ENCODE data around the gene DECR2.

Gene DECR2

DNA sequence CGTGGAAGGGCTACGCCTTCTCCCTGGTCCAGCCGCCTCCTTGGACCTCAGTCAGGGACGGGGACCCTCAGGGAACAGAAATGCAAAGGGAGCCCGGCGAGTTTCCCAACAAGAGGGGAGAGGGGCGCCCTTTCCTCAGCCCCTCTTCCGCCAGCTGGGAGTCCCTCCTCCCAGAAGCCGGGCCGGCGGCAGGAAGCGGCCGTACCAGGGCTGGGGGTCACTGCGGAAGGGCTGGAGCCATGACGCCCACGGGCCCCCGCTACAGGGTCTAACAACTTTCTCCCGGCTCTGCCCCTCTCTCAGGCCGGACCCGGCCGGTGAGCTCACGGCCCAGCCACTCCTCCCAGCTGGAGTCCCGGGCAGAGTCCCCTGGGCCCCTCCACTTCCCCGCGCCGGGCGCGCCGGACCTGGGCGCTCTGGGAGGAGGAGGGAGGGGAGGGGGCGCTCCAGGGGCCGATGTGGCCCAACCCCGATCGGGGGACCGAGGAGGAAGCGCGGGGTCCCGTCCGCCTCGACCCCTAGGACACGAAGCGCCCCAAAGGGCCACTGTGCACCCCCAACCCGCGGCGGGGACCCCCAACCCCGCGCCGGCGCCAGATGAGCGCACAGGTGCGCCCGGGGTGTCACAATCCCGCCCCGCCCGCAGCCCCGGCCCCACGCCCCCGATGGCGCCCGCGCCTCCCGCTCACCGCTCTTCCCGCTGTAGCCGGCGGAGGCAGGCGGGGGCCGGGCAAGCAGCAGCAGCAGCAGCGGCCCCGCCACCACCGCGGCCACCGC is 20.5 kb upstream of the DECR2 start:
- peak overlapping the region; percentile 78 to 80 for H3K4me3 ChIP-seq (replicated peaks in 1 of 2; ENCODE audit: low read depth in 2 of 2, low read length in 2 of 2)
- peak in 1 of 2 donors; percentile 11 for DNase-seq (ENCODE audit: low read depth in 2 of 2)
- TF ChIP-seq, protein P1, sequence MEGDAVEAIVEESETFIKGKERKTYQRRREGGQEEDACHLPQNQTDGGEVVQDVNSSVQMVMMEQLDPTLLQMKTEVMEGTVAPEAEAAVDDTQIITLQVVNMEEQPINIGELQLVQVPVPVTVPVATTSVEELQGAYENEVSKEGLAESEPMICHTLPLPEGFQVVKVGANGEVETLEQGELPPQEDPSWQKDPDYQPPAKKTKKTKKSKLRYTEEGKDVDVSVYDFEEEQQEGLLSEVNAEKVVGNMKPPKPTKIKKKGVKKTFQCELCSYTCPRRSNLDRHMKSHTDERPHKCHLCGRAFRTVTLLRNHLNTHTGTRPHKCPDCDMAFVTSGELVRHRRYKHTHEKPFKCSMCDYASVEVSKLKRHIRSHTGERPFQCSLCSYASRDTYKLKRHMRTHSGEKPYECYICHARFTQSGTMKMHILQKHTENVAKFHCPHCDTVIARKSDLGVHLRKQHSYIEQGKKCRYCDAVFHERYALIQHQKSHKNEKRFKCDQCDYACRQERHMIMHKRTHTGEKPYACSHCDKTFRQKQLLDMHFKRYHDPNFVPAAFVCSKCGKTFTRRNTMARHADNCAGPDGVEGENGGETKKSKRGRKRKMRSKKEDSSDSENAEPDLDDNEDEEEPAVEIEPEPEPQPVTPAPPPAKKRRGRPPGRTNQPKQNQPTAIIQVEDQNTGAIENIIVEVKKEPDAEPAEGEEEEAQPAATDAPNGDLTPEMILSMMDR (IDR thresholded peaks at IDR 0.05; ENCODE audit: low read depth, low read length) = no peak

DNA sequence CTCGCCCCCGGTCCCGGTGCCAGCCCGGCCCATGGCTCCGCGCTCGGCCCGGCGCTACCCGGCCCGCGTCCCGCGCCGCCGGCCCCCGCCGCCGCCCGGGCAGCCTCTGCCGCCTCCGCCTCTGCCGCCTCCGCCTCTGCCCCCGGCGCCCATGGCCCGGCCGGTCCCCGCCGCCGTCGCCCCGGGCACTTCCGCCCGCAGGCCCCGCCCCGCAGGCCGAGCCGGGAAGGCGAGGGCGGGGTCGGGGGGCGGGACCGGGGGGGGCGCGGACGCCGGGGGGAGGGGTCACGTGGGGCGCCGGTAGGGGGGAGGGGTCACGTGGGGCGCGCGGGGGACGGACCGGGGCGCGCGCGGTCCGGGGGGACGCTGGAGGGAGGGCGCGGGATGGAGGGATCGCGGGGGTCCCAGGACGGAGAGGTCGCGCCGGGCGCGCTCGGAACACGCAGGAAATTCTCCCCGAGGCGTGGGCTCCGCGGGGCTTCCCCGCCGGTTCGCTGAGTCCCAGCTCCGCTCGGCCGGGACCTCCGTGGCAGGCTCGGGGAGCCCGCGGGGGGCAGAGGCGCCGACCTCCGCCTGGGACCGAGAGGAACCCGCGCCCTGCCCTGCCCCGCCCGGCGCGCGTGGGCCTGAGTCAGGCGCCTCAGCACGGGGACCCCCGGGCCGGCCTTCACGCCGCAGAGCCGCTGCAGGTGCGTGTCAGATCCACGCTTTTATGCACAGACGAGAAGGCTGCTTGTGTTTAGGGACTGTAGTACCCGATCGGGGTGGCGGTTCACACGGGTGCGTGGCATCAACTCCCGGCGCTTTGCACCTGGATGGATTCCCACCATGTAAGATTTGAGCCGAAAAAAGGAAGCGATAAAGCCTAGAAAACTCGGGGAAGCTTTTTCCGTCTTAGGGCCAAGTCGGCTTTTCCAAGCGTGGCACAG is 19.6 kb upstream of the DECR2 start, which contains the start of gene PGAP6:
PGAP6 (minus strand) TSS at position 190 of the 929 bp plus-strand sequence; CDS start at position 33, 157 bp downstream.
- TF ChIP-seq, protein P1 (IDR thresholded peaks at IDR 0.05; ENCODE audit: low read depth, low read length) = no peak
- peak within 1 kb of the TSS; percentile 78 to 80 for H3K4me3 ChIP-seq (replicated peaks in 1 of 2; ENCODE audit: low read depth in 2 of 2, low read length in 2 of 2)
- DNase-seq (ENCODE audit: low read depth in 2 of 2) = peak; percentile 25 to 67

DNA sequence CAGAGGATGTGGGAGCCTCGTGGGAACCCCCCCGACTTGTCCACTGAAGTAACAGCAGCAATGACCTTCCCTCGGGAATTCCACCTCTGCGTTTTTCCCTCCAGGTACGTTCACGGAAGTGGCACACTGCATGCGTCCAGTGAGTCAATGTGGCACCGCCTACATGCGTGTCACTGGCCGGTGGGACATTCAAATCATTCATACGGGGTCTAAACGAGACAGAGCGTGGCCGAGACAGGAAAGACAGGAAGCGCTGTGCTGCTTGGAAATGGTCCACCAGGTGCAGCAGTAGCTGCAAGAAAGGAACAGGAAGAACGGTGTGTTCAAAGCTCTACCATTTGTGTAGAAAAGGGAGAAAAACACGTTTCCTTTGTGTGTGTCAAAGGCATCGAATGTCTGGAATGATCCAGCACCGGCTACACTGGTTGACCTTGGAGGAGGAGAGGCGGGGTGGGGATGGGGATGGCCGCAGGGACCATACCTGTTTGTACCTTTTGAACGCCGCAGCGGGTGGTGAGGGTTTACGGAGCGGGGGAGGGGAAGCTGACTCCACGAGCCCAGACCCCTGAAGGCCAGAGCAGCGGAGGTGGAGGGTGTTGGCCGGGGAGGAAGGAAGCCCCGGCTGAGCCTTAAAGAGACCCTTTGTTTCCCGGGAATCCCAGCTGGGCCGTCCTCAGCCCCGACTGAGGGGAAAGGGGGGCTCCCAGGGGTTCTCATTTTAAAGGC is 18.2 kb upstream of the DECR2 start:
- DNase-seq (ENCODE audit: low read depth in 2 of 2) = no peak
- H3K4me3 ChIP-seq (replicated peaks in 1 of 2; ENCODE audit: low read depth in 2 of 2, low read length in 2 of 2) = no peak overlapping the region
- TF ChIP-seq, protein P1 (IDR thresholded peaks at IDR 0.05; ENCODE audit: low read depth, low read length) = no peak

DNA sequence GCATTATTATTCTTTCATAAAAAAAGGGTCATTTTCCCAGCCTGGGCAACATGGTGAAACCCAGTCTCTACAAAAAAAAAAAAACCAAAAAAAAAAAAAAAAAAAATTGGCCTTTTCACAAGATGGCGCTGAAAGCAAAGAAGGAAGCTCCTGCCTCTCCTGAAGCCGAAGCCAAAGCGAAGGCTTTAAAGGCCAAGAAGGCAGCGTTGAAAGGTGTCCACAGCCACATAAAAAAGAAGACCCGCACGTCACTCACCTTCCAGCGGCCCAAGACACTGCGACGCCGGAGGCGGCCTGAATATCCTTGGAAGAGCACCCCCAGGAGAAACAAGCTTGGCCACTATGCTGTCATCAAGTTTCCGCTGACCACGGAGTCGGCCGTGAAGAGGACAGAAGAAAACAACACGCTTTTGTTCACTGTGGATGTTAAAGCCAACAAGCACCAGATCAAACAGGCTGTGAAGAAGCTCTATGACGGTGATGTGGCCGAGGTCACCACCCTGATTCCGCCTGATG is 15.0 kb upstream of the DECR2 start:
- no peak overlapping the region for H3K4me3 ChIP-seq (replicated peaks in 1 of 2; ENCODE audit: low read depth in 2 of 2, low read length in 2 of 2)
- peak; percentile 33 to 51 for DNase-seq (ENCODE audit: low read depth in 2 of 2)
- TF ChIP-seq, protein P1 (IDR thresholded peaks at IDR 0.05; ENCODE audit: low read depth, low read length) = no peak

DNA sequence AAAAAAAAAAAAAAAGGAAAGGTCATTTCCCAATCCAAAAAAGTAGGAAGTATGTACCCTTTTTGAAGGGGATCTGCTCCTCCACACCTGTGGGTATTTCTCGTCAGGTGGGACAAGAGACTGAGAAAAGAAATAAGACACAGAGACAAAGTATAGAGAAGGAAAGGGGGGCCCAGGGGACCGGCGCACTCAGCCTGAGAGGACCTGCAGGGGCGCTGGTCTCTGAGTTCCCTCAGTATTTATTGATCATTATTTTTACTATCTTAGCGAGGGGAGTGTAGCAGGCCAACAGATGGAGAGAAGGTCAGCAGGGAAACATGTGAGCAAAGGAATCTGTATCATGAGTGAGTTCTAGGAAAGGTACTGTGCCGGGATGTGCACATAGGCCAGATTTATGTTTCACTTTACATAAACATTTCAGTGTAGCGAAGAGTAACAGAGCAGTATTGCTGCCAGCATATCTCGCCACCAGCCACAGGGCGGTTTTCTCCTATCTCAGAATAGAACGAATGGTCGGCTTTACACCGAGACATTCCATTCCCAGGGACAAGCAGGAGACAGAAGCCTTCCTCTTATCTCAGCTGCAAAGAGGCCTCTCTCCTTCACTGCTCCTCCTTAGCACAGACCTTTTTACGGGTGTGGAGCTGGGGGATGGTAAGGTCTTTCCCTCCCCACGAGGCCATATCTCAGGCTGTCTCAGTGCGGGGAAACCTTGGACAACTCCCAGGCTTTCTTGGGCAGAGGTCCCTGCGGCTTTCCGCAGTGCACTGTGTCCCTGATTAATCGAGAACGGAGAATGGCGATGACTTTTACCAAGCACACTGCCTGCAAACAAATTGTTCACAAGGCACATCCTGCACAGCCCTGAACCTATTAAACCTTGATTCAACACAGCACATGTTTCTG is 13.7 kb upstream of the DECR2 start:
- DNase-seq (ENCODE audit: low read depth in 2 of 2) = peak in 1 of 2 donors; percentile 68
- TF ChIP-seq, protein P1 (IDR thresholded peaks at IDR 0.05; ENCODE audit: low read depth, low read length) = peak; percentile 9
- peak overlapping the region in 1 of 2 donors; percentile 9 for H3K4me3 ChIP-seq (replicated peaks in 1 of 2; ENCODE audit: low read depth in 2 of 2, low read length in 2 of 2)

All from cardiac fibroblast (primary cell).